ENCODE results near the gene CYFIP1.

CYFIP1 gene

DNA sequence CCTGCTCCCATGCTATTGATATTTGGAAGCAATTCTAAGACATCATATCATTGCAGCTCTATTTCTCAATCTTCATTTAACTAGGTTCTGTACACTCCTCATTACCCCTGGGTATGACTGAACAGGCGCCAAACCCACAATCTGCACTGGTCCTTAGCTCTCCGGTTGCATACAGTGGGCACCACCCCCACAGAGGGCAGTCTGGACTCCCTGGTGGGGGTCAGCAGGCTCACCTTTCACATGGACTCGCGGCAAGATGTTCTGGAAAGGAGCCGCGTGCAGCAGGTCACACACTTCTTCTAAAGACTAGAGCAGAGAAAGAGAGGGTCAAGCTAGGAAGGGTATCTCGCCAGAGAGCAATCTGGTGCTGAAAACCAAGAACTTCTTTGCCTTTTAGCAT is 105.2 kb downstream of the CYFIP1 start:
- H3K4me3 ChIP-seq (ENCODE audit: low read depth, low read length), result no peak overlapping the region

GRCh38 chr15:22874256-22874655 is 105.9 kb downstream of the CYFIP1 start:
- no peak for TF ChIP-seq CTCF (IDR thresholded peaks at IDR 0.05; ENCODE audit: borderline replicate concordance, insufficient read depth, low read depth, low read length)

More for the DNA sequence above, 105.2 kb downstream of the CYFIP1 start:
- TF ChIP-seq CTCF (IDR thresholded peaks at IDR 0.05; ENCODE audit: borderline replicate concordance, insufficient read depth, low read depth, low read length), result no peak

GRCh38 chr15:22873841-22874240 is 106.3 kb downstream of the CYFIP1 start:
- no peak overlapping the region for H3K4me3 ChIP-seq (ENCODE audit: low read depth, low read length)
- no peak for TF ChIP-seq CTCF (IDR thresholded peaks at IDR 0.05; ENCODE audit: borderline replicate concordance, insufficient read depth, low read depth, low read length)

More at GRCh38 chr15:22874256-22874655, 105.9 kb downstream of the CYFIP1 start:
- no peak overlapping the region for H3K4me3 ChIP-seq (ENCODE audit: low read depth, low read length)

- no peak for TF ChIP-seq CTCF (IDR thresholded peaks at IDR 0.05; ENCODE audit: borderline replicate concordance, insufficient read depth, low read depth, low read length)
- H3K4me3 ChIP-seq (ENCODE audit: low read depth, low read length), result no peak overlapping the region
These were observed 107.0 kb downstream of the CYFIP1 start for GRCh38 chr15:22872936-22873701.

DNA sequence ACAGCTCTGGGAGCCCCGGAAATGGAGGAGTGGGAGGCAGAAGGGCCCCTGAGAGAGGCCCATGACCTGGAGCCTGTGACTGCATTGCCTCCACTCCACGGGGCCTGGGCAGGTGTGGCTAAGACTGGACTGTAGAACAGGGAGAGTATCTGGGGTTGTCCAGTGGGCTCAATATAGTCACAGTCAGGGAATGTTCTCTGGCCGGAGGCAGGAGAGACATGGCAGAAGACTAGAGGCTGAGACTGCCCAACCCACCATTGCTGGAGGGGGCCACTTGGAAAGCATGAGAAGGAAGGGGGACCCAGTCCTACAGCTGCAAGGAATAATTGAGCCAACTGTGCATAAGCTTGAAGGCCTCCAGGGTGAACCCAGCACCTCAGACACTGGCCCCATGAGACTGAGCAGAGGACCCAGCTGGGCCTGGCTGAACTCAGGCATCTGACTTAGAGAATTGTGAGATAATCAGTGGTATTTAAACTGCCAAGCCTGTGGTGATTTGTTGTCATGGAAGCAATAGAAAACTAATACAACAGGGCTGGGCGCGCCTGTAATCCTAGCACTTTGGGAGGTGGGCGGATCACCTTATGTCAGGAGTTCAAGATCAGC is 108.6 kb downstream of the CYFIP1 start:
- TF ChIP-seq CTCF (IDR thresholded peaks at IDR 0.05; ENCODE audit: borderline replicate concordance, insufficient read depth, low read depth, low read length), result no peak

GRCh38 chr15:22870865-22871264 is 109.3 kb downstream of the CYFIP1 start:
- no peak for TF ChIP-seq CTCF (IDR thresholded peaks at IDR 0.05; ENCODE audit: borderline replicate concordance, insufficient read depth, low read depth, low read length)
- H3K4me3 ChIP-seq (ENCODE audit: low read depth, low read length), result no peak overlapping the region

More for the DNA sequence above, 108.6 kb downstream of the CYFIP1 start:
- H3K4me3 ChIP-seq (ENCODE audit: low read depth, low read length), result no peak overlapping the region

DNA sequence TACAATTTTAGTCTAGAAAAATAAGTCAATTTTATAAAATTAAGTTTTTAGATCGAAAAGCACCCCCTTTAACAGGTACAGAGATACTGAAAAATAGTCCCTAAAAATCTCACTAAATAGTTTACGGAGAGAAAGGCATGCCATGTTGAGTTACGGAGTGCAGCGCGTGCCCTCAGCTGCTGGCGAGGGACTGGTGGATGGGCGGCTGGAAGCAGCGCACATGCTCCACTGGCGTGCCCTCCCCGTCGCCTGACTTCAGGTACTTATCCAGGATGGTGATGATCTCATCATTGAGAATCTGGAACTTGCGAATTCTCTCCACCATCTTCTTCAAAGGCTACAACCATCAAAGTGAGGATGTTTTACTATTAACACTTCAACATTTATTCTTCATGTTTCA is 110.3 kb downstream of the CYFIP1 start:
- no peak overlapping the region for H3K4me3 ChIP-seq (ENCODE audit: low read depth, low read length)
- TF ChIP-seq CTCF (IDR thresholded peaks at IDR 0.05; ENCODE audit: borderline replicate concordance, insufficient read depth, low read depth, low read length), result no peak
